ENCODE data around the gene KLHL2.
"Not testable (repeated sequence)": the region's sequence is repeated elsewhere in the genome, so short reads cannot be mapped to it uniquely, and the experiment has no call there.

KLHL2 gene

DNA sequence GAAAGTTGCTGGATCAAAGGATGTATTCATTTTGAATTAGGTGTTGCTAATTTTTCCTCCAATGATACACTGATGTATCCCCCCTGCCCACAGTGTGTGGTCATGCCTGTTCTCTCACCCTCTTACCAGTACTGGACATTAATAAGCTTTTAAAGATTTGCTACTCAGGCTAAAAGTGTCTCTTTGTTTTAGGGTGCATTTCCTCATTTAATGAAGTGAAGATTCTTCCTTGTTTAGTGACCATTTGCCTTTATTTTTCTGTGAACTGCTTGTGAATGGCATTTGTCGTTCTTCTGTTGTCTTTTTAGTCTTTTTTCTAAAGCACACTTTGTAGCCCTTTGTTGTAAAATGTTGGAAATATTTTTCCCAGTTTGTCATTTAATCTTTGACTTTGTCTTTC is 125.1 kb downstream of the KLHL2 start:
- Histone ChIP-seq H3K27me3 (replicated peaks; ENCODE audit: control insufficient read depth, insufficient read depth, low read length) (no peaks in the 10 kb centered on the region), H3K9me3 (ENCODE audit: control insufficient read depth, low read length) (no peaks in the 10 kb centered on the region), H3K4me3 (ENCODE audit: low read length) (peak overlapping the region; percentile 92), H3K36me3 (ENCODE audit: control insufficient read depth, insufficient read depth, low read length, severe bottlenecking) (peaks cover 56% of the 10 kb centered on the region), H3K4me1 (ENCODE audit: control insufficient read depth, insufficient read depth, low read length) (peaks cover 43% of the 10 kb centered on the region), H3K9ac (ENCODE audit: low read length) (no peak overlapping the region)
- DNase-seq (ENCODE audit: low read depth) = no peak

DNA sequence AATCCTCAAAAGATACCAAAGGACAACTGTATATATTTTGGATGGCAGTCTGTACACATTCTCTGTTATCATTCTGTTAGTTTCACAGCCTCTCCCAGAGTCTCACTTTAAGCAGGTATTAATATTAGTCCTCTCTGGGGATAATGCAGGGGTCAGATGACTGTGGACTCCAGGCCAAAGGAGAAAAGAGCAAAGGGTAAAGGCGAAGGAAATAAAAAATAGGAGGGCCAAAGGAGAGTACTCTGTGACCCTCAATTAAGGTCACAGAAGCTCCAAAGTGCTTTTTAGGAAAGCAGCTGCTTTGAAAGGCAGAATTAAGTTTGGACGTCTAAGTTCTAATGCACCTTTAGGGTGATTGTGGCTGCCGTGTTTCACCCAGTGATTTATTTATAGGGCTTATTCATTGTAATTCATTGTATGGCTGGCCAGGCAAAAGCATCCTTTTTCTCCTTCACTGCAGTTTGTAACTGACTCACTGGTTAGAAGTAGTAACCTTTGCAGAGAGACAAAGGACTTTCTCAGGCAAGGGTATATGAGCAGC is 127.9 kb downstream of the KLHL2 start:
- Histone ChIP-seq H3K9me3 (ENCODE audit: control insufficient read depth, low read length) (no peaks in the 10 kb centered on the region), H3K36me3 (ENCODE audit: control insufficient read depth, insufficient read depth, low read length, severe bottlenecking) (peaks cover 81% of the 10 kb centered on the region), H3K4me3 (ENCODE audit: low read length) (no peak overlapping the region), H3K27me3 (replicated peaks; ENCODE audit: control insufficient read depth, insufficient read depth, low read length) (no peaks in the 10 kb centered on the region), H3K4me1 (ENCODE audit: control insufficient read depth, insufficient read depth, low read length) (peaks cover 31% of the 10 kb centered on the region), H3K9ac (ENCODE audit: low read length) (no peak overlapping the region)
- DNase-seq (ENCODE audit: low read depth) = no peak

DNA sequence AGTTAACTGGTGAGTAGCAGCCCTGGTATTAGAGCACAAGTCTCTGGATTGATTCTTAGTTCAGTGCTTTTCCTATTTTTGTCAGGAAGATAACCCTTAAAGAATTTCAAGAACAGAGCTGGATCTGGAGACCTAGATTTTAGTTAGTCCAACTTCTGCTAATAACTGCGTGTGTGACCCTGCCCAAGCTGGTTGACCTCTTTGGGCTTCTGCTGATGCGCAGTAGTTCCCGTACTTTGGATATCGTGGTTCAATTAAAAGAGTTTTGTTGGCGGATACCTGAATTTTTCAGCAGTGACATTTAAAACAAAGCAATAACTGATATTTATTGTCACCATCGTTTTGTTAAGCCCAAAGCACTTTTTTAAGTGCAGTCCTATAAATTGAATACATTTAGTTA is 129.4 kb downstream of the KLHL2 start:
- Histone ChIP-seq H3K4me3 (ENCODE audit: low read length) (no peak overlapping the region), H3K4me1 (ENCODE audit: control insufficient read depth, insufficient read depth, low read length) (peaks cover 16% of the 10 kb centered on the region), H3K27me3 (replicated peaks; ENCODE audit: control insufficient read depth, insufficient read depth, low read length) (no peaks in the 10 kb centered on the region), H3K36me3 (ENCODE audit: control insufficient read depth, insufficient read depth, low read length, severe bottlenecking) (peaks cover 89% of the 10 kb centered on the region), H3K9ac (ENCODE audit: low read length) (no peak overlapping the region), H3K9me3 (ENCODE audit: control insufficient read depth, low read length) (no peaks in the 10 kb centered on the region)
- no peak for DNase-seq (ENCODE audit: low read depth)

- not testable (repeated sequence) for H3K4me1 ChIP-seq (ENCODE audit: control insufficient read depth, insufficient read depth, low read length); H3K9ac ChIP-seq (ENCODE audit: low read length); H3K27me3 ChIP-seq (replicated peaks; ENCODE audit: control insufficient read depth, insufficient read depth, low read length); H3K4me3 ChIP-seq (ENCODE audit: low read length); H3K9me3 ChIP-seq (ENCODE audit: control insufficient read depth, low read length); DNase-seq (ENCODE audit: low read depth)
- peaks cover 67% of the 10 kb centered on the region for H3K36me3 ChIP-seq (ENCODE audit: control insufficient read depth, insufficient read depth, low read length, severe bottlenecking)
These were observed 135.0 kb downstream of the KLHL2 start for GRCh38 chr4:165342340-165342739.

GRCh38 chr4:165343353-165344191 is 136.2 kb downstream of the KLHL2 start:
- Histone ChIP-seq H3K4me3 (ENCODE audit: low read length) (no peak overlapping the region), H3K36me3 (ENCODE audit: control insufficient read depth, insufficient read depth, low read length, severe bottlenecking) (peaks cover 55% of the 10 kb centered on the region), H3K9me3 (ENCODE audit: control insufficient read depth, low read length) (no peaks in the 10 kb centered on the region), H3K9ac (ENCODE audit: low read length) (no peak overlapping the region), H3K27me3 (replicated peaks; ENCODE audit: control insufficient read depth, insufficient read depth, low read length) (no peaks in the 10 kb centered on the region), H3K4me1 (ENCODE audit: control insufficient read depth, insufficient read depth, low read length) (peaks cover 6% of the 10 kb centered on the region)
- DNase-seq (ENCODE audit: low read depth) = no peak

- Histone ChIP-seq H3K36me3 (ENCODE audit: control insufficient read depth, insufficient read depth, low read length, severe bottlenecking) (peaks cover 32% of the 10 kb centered on the region), H3K9ac (ENCODE audit: low read length) (no peak overlapping the region), H3K4me3 (ENCODE audit: low read length) (no peak overlapping the region), H3K4me1 (ENCODE audit: control insufficient read depth, insufficient read depth, low read length) (peaks cover 12% of the 10 kb centered on the region), H3K9me3 (ENCODE audit: control insufficient read depth, low read length) (no peaks in the 10 kb centered on the region), H3K27me3 (replicated peaks; ENCODE audit: control insufficient read depth, insufficient read depth, low read length) (no peaks in the 10 kb centered on the region)
- no peak for DNase-seq (ENCODE audit: low read depth)
These were observed 138.5 kb downstream of the KLHL2 start for GRCh38 chr4:165345666-165346417.

- Histone ChIP-seq H3K4me1 (ENCODE audit: control insufficient read depth, insufficient read depth, low read length) (peaks cover 12% of the 10 kb centered on the region), H3K27me3 (replicated peaks; ENCODE audit: control insufficient read depth, insufficient read depth, low read length) (no peaks in the 10 kb centered on the region), H3K9ac (ENCODE audit: low read length) (no peak overlapping the region), H3K36me3 (ENCODE audit: control insufficient read depth, insufficient read depth, low read length, severe bottlenecking) (peaks cover 12% of the 10 kb centered on the region), H3K4me3 (ENCODE audit: low read length) (no peak overlapping the region), H3K9me3 (ENCODE audit: control insufficient read depth, low read length) (no peaks in the 10 kb centered on the region)
- DNase-seq (ENCODE audit: low read depth) = no peak
These were observed 140.5 kb downstream of the KLHL2 start for GRCh38 chr4:165347647-165348569.

DNA sequence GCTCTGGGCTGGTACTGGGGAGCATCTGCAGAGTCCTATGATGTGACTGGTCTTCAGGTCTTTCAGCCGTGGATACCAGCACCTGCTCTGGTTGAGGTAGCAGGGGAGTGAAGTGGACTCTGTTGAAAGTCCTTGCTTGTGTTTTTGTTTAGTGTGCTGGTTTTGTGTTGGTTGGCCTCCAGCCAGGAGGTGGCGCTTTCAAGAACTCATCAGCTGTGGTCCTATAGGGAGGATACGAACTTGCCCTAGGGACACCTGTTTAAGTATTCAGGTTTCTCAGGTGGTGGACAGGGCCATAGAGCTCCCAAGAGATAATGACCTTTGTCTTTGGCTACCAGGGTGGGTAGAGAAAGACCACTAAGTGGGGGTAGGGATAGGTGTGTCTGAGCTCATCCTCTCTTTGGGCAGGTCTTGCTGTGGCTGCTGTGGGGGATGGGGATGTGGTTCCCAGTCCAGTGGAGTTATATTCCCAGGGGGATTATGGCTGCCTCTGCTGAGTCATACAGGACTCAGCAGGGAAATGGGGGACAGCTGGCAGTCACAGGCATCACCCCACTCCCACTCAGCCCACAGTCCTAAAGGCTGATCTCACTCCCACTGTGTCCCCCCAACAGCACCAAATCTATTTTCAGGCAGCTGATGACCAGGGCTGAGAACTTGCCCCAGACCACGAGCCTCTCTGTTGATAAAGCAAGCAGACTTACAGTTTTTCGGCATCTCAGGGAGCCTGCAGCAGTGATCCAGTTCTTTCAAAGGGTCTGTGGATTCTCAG is 144.2 kb downstream of the KLHL2 start:
- Histone ChIP-seq H3K4me3 (ENCODE audit: low read length) (no peak overlapping the region), H3K9ac (ENCODE audit: low read length) (no peak overlapping the region), H3K27me3 (replicated peaks; ENCODE audit: control insufficient read depth, insufficient read depth, low read length) (no peaks in the 10 kb centered on the region), H3K4me1 (ENCODE audit: control insufficient read depth, insufficient read depth, low read length) (peaks cover 20% of the 10 kb centered on the region), H3K36me3 (ENCODE audit: control insufficient read depth, insufficient read depth, low read length, severe bottlenecking) (no peaks in the 10 kb centered on the region), H3K9me3 (ENCODE audit: control insufficient read depth, low read length) (no peaks in the 10 kb centered on the region)
- DNase-seq (ENCODE audit: low read depth) = no peak

GRCh38 chr4:165355900-165356300 is 148.5 kb downstream of the KLHL2 start:
- Histone ChIP-seq H3K9me3 (ENCODE audit: control insufficient read depth, low read length) (no peaks in the 10 kb centered on the region), H3K27me3 (replicated peaks; ENCODE audit: control insufficient read depth, insufficient read depth, low read length) (no peaks in the 10 kb centered on the region), H3K9ac (ENCODE audit: low read length) (no peak overlapping the region), H3K4me1 (ENCODE audit: control insufficient read depth, insufficient read depth, low read length) (peaks cover 31% of the 10 kb centered on the region), H3K4me3 (ENCODE audit: low read length) (no peak overlapping the region), H3K36me3 (ENCODE audit: control insufficient read depth, insufficient read depth, low read length, severe bottlenecking) (no peaks in the 10 kb centered on the region)
- peak; percentile 77 for DNase-seq (ENCODE audit: low read depth)

- Histone ChIP-seq H3K4me1 (ENCODE audit: control insufficient read depth, insufficient read depth, low read length) (peaks cover 35% of the 10 kb centered on the region), H3K4me3 (ENCODE audit: low read length) (peak overlapping the region; percentile 75), H3K9me3 (ENCODE audit: control insufficient read depth, low read length) (no peaks in the 10 kb centered on the region), H3K9ac (ENCODE audit: low read length) (peak overlapping the region; percentile 47), H3K27me3 (replicated peaks; ENCODE audit: control insufficient read depth, insufficient read depth, low read length) (no peaks in the 10 kb centered on the region), H3K36me3 (ENCODE audit: control insufficient read depth, insufficient read depth, low read length, severe bottlenecking) (no peaks in the 10 kb centered on the region)
- peak; percentile 31 for DNase-seq (ENCODE audit: low read depth)
These were observed 152.1 kb downstream of the KLHL2 start for GRCh38 chr4:165359506-165359905.

Data from adipocyte (in vitro differentiated cells).